Mesothelial cell of epicardium (in vitro differentiated cells): ENCODE results near the gene PIM3. TPM values are rescaled to one million over a fixed set of nuclear protein-coding genes. Genes with fewer than 3 reads are reported as not detected.
A peak's percentile ranks its signal among the peaks of the same experiment; 100 is the strongest.
"Not testable (repeated sequence)": the region's sequence is repeated elsewhere in the genome, so short reads cannot be mapped to it uniquely, and the experiment has no call there.

Source experiments
- DNase-seq, 2 experiments: peaks; one replicate each; pipeline ENCODE4 v3.0.0; 2021; ENCODE audit warnings: low spot score in 2 of 2; ENCODE audit not compliant: unreplicated experiment in 2 of 2
- H3K27ac Mint-ChIP-seq: 2 replicates; pipeline ENCODE4 v1.8.0; 2021; ENCODE audit warnings: mixed read lengths
- H3K27me3 Mint-ChIP-seq: 2 replicates; pipeline ENCODE4 v1.8.0; 2021; ENCODE audit warnings: low read depth, mixed read lengths
- H3K36me3 Mint-ChIP-seq: 2 replicates; pipeline ENCODE4 v1.8.0; 2021; ENCODE audit warnings: mixed read lengths
- H3K4me1 Mint-ChIP-seq: 2 replicates; pipeline ENCODE4 v1.8.0; 2021; ENCODE audit warnings: mixed read lengths
- H3K4me3 Mint-ChIP-seq: 2 replicates; pipeline ENCODE4 v1.8.0; 2021; ENCODE audit warnings: mild to moderate bottlenecking, moderate library complexity, mixed read lengths
- H3K9me3 Mint-ChIP-seq: 2 replicates; pipeline ENCODE4 v1.8.0; 2021; ENCODE audit warnings: mixed read lengths
- total RNA-seq: library from RNA; stranded (reverse); gene quantifications from 3 replicates; pipeline ENCODE4 v1.2.1, GENCODE V29; 2021
- TF ChIP-seq, protein P1 (sequence below): fragments of 200-600 bp; sonication (generic); IDR thresholded peaks from one replicate; pipeline ENCODE4 v1.5.0; 2021; ENCODE audit warnings: antibody characterized with exemption; ENCODE audit not compliant: unreplicated experiment

The PIM3 gene
- total RNA-seq, 1 donor from 2014 or later = 59.8 TPM

DNA sequence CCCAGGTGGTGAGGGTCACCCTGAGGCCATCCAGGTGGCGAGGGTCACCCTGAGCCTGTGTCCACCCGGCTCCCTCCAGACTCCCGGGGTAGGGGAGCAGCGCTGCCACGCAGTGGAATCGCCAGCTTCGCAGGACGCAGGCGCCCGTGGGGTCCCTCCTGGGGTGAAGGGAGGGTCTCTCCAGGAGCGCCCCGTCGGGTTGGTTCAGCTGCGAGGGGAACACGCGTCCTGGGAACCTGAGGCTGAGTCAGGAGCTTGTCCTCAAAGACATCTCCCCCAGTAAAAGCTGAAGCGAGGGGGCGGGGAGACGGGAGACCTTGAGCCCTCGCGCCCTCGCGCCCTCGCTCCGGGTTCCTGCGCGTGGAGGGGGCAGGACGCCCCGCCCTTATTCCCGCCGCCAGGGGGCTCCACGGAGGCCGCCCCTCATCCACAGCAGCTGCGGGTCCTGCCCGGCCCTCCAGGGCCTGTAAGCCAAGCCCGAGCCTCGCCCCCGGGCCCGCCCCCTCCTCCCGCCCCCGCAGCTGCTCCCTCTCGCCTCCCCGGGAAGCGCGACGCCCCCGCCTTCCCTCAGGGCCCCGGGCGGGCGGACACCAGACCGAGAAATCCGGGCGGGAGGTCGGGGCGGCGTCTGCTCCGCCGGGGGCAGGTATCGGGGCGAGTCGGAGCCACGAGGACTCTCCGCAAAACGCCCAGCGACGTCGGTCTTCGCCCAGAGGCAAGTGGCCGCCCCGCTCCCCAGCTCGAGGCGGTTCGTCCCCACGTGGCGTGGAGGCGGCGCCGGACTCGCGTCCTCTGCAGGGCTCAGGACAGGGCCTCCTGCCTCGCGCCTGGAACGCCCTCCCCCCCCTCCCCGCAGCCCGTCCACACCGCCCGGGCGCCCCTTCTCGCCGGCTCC, 22.8 kb downstream of the PIM3 start:
- Mint-ChIP-seq H3K9me3 (peaks cover 44% of the 10 kb centered on the region), H3K36me3 (peaks cover 12% of the 10 kb centered on the region), H3K27me3 (peaks cover 56% of the 10 kb centered on the region), H3K4me1 (peaks cover 2% of the 10 kb centered on the region), H3K27ac (no peak overlapping the region), H3K4me3 (no peak overlapping the region)
- TF ChIP-seq, protein P1, sequence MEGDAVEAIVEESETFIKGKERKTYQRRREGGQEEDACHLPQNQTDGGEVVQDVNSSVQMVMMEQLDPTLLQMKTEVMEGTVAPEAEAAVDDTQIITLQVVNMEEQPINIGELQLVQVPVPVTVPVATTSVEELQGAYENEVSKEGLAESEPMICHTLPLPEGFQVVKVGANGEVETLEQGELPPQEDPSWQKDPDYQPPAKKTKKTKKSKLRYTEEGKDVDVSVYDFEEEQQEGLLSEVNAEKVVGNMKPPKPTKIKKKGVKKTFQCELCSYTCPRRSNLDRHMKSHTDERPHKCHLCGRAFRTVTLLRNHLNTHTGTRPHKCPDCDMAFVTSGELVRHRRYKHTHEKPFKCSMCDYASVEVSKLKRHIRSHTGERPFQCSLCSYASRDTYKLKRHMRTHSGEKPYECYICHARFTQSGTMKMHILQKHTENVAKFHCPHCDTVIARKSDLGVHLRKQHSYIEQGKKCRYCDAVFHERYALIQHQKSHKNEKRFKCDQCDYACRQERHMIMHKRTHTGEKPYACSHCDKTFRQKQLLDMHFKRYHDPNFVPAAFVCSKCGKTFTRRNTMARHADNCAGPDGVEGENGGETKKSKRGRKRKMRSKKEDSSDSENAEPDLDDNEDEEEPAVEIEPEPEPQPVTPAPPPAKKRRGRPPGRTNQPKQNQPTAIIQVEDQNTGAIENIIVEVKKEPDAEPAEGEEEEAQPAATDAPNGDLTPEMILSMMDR = peak; percentile 65
- DNase-seq = no peak

DNA sequence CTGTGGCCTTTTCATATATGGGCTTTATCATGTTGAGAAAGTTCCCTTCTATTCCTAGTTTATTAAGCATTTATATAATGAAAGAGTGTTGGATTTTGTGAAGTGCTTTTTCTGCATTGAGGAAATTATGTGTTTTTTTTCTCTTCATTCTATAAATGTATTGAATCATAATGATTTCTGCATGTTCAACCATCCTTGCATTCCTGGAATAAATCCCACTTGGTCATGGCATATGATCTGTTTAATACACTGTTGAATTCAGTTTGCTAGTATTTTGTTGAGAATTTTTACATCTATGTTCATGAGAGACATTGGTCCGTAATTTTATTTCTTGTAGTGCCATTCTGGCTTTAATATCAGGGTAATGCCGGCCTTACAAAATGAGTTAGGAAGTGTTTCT, 25.8 kb downstream of the PIM3 start:
- Mint-ChIP-seq H3K4me1 (peaks cover 2% of the 10 kb centered on the region), H3K27ac (no peak overlapping the region), H3K9me3 (peaks cover 43% of the 10 kb centered on the region), H3K4me3 (no peak overlapping the region), H3K36me3 (peaks cover 6% of the 10 kb centered on the region), H3K27me3 (peaks cover 46% of the 10 kb centered on the region)
- no peak for DNase-seq
- TF ChIP-seq, protein P1 = no peak

DNA sequence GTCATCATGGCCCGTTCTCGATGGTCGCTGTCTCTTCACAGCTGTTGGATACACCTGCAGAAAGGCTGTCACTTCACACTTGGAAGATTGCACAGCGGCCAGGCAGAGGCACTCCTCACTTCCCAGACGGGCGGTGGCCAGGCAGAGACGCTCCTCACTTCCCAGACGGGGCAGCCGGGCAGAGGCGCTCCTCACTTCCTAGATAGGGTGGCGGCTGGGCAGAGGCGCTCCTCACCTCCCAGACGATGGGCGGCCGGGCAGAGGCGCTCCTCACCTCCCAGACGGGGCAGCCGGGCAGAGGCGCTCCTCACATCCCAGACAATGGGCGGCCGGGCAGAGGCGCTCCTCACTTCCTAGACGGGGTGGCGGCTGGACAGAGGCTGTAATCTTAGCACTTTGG, 29.3 kb downstream of the PIM3 start:
- DNase-seq, H3K27ac Mint-ChIP-seq, H3K4me1 Mint-ChIP-seq, H3K36me3 Mint-ChIP-seq, H3K4me3 Mint-ChIP-seq: not testable (repeated sequence)
- Mint-ChIP-seq H3K9me3 (peaks cover 49% of the 10 kb centered on the region), H3K27me3 (peaks cover 31% of the 10 kb centered on the region)

DNA sequence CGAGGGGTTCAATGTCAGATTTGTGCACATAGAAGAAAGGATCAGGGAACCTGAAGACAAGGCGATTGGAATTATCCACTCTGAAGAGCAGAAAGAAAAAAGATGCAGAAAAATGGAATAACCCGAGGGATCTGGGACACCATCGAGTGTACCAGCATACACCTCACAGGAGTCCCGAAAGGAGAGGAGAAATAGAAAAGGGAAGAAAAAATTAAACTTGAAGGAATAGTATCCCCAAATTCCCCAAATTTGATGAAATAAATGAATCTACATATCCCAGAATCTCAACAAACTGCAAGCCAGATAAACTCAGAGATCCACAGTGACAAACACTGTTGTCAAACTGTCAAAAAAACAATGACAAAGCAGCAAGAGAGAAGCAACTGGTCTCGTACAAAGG, 30.6 kb downstream of the PIM3 start:
- Mint-ChIP-seq H3K27me3 (peaks cover 18% of the 10 kb centered on the region), H3K9me3 (peaks cover 36% of the 10 kb centered on the region), H3K4me1 (no peaks in the 10 kb centered on the region), H3K4me3 (no peak overlapping the region), H3K27ac (no peak overlapping the region), H3K36me3 (peaks cover 1% of the 10 kb centered on the region)
- TF ChIP-seq, protein P1 = no peak
- DNase-seq = no peak

DNA sequence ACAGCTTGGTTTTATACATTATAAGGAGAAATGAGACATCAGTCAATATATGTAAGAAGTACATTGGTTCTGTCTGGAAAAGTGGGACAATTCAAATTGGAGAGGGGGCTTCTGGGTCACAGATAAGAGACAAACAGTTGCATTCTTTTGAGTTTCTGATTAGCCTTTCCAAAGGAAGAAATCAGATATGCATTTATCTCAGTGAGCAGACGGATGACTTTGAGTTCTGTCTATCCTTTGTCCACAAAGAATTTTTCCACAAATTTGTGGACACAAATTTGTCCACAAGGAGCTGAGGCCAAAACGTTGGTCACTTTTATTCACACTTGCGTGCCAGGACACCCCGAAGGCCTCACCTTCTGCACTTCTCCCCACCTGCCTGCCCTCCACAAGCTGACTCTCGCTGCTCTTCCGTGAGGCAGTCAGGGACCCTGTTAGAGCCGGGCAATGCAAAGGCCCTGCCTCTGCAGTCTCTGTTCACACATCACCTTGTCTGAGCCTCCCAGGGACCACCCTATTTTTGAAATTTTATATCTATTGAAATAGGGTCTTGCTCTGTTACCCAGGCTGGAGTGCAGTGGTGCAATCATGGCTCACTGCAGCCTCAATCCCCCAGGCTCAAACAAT, 31.4 kb downstream of the PIM3 start:
- Mint-ChIP-seq H3K4me1 (no peaks in the 10 kb centered on the region), H3K4me3 (no peak overlapping the region), H3K36me3 (peaks cover 1% of the 10 kb centered on the region), H3K9me3 (peaks cover 29% of the 10 kb centered on the region), H3K27ac (no peak overlapping the region), H3K27me3 (peaks cover 11% of the 10 kb centered on the region)
- TF ChIP-seq, protein P1 = no peak
- DNase-seq = no peak
